T-cell (primary cell): ENCODE measurements around the gene ZRANB3. TPM values are rescaled to one million over a fixed set of nuclear protein-coding genes. Genes with fewer than 3 reads are reported as not detected.
"Not testable (repeated sequence)": the region's sequence is repeated elsewhere in the genome, so short reads cannot be mapped to it uniquely, and the experiment has no call there.

Source experiments
- ATAC-seq, 4 experiments: fragments of 200-7000 bp in 3 of 4; fragments of 150-1000 bp in 1 of 4; cut with Tn5 transposase; replicated peaks in 1 of 4; 1 replicate in 3 of 4; 2 replicates in 1 of 4; pipeline ENCODE4 v1.10.0; 2021; ENCODE audit warnings: moderate library complexity in 3 of 4, mild to moderate bottlenecking in 2 of 4, moderate number of reproducible peaks in 1 of 4
- CTCF ChIA-PET, 2 donors: fragments of 300-600 bp; sonication (Branson Sonifier 250); formaldehyde crosslinking; loops; one replicate each; lab custom pipeline; 2022; ENCODE audit warnings: antibody characterized with exemption in 2 of 2; lab: Charles Lee
- POLR2A ChIA-PET, 2 donors: fragments of 300-600 bp; sonication (Branson Sonifier 250); formaldehyde crosslinking; loops; one replicate each; lab custom pipeline; 2022; ENCODE audit warnings: antibody characterized with exemption in 2 of 2; lab: Charles Lee
- DNase-seq, 35 experiments: peaks; one replicate each; pipeline versions ENCODE4 v3.0.0 to v3.0.0-alpha.2; 2013 to 2023
- H3K27ac ChIP-seq: one replicate; pipeline ENCODE4 v1.5.1; 2013; ENCODE audit warnings: low read length
- H3K27me3 ChIP-seq, 2 experiments: replicated peaks in 1 of 2; 1 replicate in 1 of 2; 2 replicates in 1 of 2; pipeline versions ENCODE4 v1.6.1 to v1.7.0; 2013; ENCODE audit warnings: low read length in 1 of 2, mixed read lengths in 1 of 2; ENCODE audit not compliant: control insufficient read depth in 2 of 2, insufficient read depth in 2 of 2; ENCODE audit errors: extremely low read depth in 1 of 2
- H3K36me3 ChIP-seq, 2 donors: 1 replicate in 1 of 2; 2 replicates in 1 of 2; pipeline versions ENCODE4 v1.6.1 to v1.7.0; 2013; ENCODE audit warnings: low read length in 1 of 2; ENCODE audit not compliant: control insufficient read depth in 2 of 2, insufficient read depth in 1 of 2; ENCODE audit errors: extremely low read depth in 1 of 2
- H3K4me1 ChIP-seq, 2 experiments: 1 replicate in 1 of 2; 2 replicates in 1 of 2; pipeline versions ENCODE4 v1.6.1 to v1.7.0; 2013; ENCODE audit warnings: low read length in 2 of 2, mixed read lengths in 1 of 2; ENCODE audit not compliant: insufficient read depth in 2 of 2, control insufficient read depth in 1 of 2; ENCODE audit errors: extremely low read depth in 1 of 2
- H3K4me3 ChIP-seq, 2 donors: 1 replicate in 1 of 2; 2 replicates in 1 of 2; pipeline versions ENCODE4 v1.5.1 to v1.7.0; 2013; ENCODE audit warnings: mild to moderate bottlenecking in 2 of 2, low read length in 1 of 2, moderate library complexity in 1 of 2; ENCODE audit not compliant: control insufficient read depth in 1 of 2; ENCODE audit errors: extremely low read depth in 1 of 2
- H3K9me3 ChIP-seq: 2 replicates; pipeline ENCODE4 v1.7.0; 2013
- H3K27ac Mint-ChIP-seq, 2 donors: one replicate each; pipeline ENCODE4 v1.8.0; 2020 to 2021; ENCODE audit warnings: mild to moderate bottlenecking in 2 of 2, mixed read lengths in 2 of 2
- H3K27me3 Mint-ChIP-seq, 2 donors: one replicate each; pipeline ENCODE4 v1.8.0; 2021 to 2022; ENCODE audit warnings: mixed read lengths in 2 of 2
- H3K36me3 Mint-ChIP-seq: one replicate; pipeline ENCODE4 v1.8.0; 2021; ENCODE audit warnings: mixed read lengths
- H3K4me1 Mint-ChIP-seq, 3 donors: one replicate each; pipeline ENCODE4 v1.8.0; 2020 to 2022; ENCODE audit warnings: mixed read lengths in 3 of 3, mild to moderate bottlenecking in 1 of 3
- H3K4me3 Mint-ChIP-seq, 3 donors: one replicate each; pipeline ENCODE4 v1.8.0; 2020 to 2022; ENCODE audit warnings: mild to moderate bottlenecking in 3 of 3, mixed read lengths in 3 of 3, moderate library complexity in 3 of 3
- H3K9me3 Mint-ChIP-seq, 3 donors: one replicate each; pipeline ENCODE4 v1.8.0; 2020 to 2022; ENCODE audit warnings: mixed read lengths in 3 of 3
- WGBS: methylation state at CpG from one replicate; pipeline ENCODE4 v1.1.5; 2013; ENCODE audit warnings: missing lambda C conversion rate; ENCODE audit not compliant: insufficient coverage; 5-methylcytosine and 5-hydroxymethylcytosine counted together
- total RNA-seq, 35 experiments: library from RNA in 6 of 35; stranded (reverse) in 6 of 35; fragments of 120-200 nt in 1 of 35; gene quantifications; one replicate each; pipeline versions ENCODE4 v1.2.1 to v1.2.4 and lab custom pipeline; 2013 to 2026

ZRANB3 gene
- total RNA-seq, 5 donors from 2014 or later (not counting 1 experiment from before 2014, with no cell fraction given): 3.3 to 8.6 (median 5.3) TPM

DNA sequence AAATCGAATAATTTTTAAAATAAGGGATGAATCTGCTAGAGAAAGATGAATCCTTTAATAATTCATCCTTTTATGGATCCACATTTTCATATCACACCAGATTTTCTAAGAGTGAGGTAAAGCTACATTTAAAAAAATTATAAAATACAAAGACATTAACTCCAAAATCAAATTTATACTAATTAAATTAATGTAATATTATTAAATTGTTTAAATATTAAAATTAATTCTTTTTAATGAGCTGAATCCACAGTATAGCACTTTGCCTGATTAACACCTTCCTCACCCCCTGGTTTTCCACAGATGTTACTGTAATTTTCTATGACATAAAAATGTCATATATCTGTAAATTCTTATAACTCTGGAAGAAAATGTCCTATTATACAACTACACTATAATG is 26.2 kb downstream of the ZRANB3 start:
- Mint-ChIP-seq H3K4me1 (no peaks in the 10 kb centered on the region), H3K27me3 (no peaks in the 10 kb centered on the region), H3K4me3 (no peak overlapping the region), H3K36me3 (peaks cover 34% of the 10 kb centered on the region), H3K9me3 (peaks cover 5 to 16% (median 7%) of the 10 kb centered on the region in 3 donors), H3K27ac (no peak overlapping the region)
- Histone ChIP-seq H3K27ac (no peak overlapping the region), H3K4me3 (no peak overlapping the region), H3K4me1 (no peaks in the 10 kb centered on the region), H3K9me3 (no peaks in the 10 kb centered on the region), H3K27me3 (no peaks in the 10 kb centered on the region), H3K36me3 (no peaks in the 10 kb centered on the region)
- ChIA-PET CTCF (interaction anchor here in 1 of 2 donors (0.7 kb wide), 1 partner anchor 244 kb away, joined by 4 read pairs; no protein-coding TSS in a partner anchor), POLR2A (no interaction called here)
- ATAC-seq: no peak
- DNase-seq: no peak
- no CpG with 5 or more reads among the region's 1 CpG for WGBS

DNA sequence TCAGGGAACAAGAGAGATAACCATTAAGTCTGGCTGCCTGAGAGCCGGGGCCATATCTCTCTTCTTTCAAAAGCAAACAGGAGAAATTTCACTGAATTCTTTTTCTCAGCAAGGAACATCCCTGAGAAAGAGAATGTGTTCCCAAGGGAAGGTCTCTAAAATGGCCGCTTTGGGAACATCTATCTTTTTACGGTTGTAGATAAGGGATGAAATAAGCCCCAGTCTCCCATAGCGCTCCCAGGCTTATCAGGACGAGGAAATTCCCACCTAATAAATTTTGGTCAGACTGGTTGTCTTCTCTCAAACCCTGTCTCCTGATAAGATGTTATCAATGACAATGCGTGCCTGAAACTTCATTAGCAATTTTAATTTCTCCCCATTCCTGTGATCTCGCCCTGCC is 32.4 kb downstream of the ZRANB3 start:
- H3K9me3 ChIP-seq, H3K4me3 ChIP-seq, H3K4me1 Mint-ChIP-seq, DNase-seq, POLR2A ChIA-PET, ATAC-seq, H3K27ac Mint-ChIP-seq, CTCF ChIA-PET, H3K27me3 Mint-ChIP-seq, H3K4me1 ChIP-seq, H3K36me3 ChIP-seq, H3K4me3 Mint-ChIP-seq, H3K27ac ChIP-seq, H3K27me3 ChIP-seq: not testable (repeated sequence)
- peaks cover 66% of the 10 kb centered on the region for H3K36me3 Mint-ChIP-seq
- 100% methylated on average over 6 of the region's 7 CpGs for WGBS
- peaks cover 20 to 44% (median 23%) of the 10 kb centered on the region in 3 donors for H3K9me3 Mint-ChIP-seq

DNA sequence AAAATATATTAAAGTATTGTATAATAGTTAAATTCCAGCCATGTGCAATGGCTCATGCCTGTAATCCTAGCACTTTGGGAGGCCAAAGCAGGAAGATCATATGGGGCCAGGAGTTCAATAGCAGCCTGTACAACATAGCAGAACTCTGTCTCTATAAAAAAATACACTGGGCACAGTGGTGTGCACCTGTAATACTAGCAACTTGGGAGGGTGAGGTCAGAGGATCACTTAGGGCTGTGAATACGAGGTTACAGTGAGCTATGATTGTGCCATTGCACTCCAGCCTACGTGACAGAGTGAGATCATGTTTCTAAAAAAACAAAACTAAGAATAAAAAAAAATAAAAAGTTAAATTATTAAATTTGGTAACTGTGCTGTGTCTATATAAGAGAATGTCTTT is 36.1 kb downstream of the ZRANB3 start:
- Histone ChIP-seq H3K4me1 (no peaks in the 10 kb centered on the region), H3K4me3 (no peak overlapping the region), H3K9me3 (no peaks in the 10 kb centered on the region), H3K27me3 (no peaks in the 10 kb centered on the region), H3K27ac (no peak overlapping the region), H3K36me3 (no peaks in the 10 kb centered on the region)
- H3K27me3 Mint-ChIP-seq: no peaks in the 10 kb centered on the region
- peaks cover 49% of the 10 kb centered on the region for H3K36me3 Mint-ChIP-seq
- peaks cover 0 to 5% (median 0%) of the 10 kb centered on the region in 3 donors for H3K4me1 Mint-ChIP-seq
- no peak for ATAC-seq
- WGBS: no CpG with 5 or more reads among the region's 2 CpGs
- H3K4me3 Mint-ChIP-seq: no peak overlapping the region
- ChIA-PET CTCF (no interaction called here), POLR2A (no interaction called here)
- H3K9me3 Mint-ChIP-seq: peaks cover 18 to 36% (median 21%) of the 10 kb centered on the region in 3 donors
- no peak overlapping the region for H3K27ac Mint-ChIP-seq
- no peak for DNase-seq

DNA sequence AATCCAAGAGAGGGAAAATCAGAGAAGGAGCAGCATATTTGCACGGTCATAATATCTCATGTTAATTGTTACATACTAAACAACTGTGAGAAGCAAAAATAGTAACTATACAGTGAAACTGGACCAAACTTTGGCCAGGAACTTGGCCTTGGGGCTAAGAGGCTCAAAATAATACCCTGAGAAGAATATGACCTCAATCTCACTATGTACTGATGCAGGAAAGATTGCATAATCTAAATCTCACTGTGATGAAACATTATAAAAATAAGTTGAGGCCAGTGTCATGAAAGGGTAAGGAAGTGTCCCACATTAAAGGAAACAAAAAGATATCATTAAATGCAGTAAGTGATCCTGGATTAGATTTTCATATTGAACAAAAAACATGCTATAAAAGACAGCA is 36.5 kb downstream of the ZRANB3 start:
- no peak for ATAC-seq
- no peaks in the 10 kb centered on the region for H3K4me1 ChIP-seq
- peaks cover 0 to 5% (median 0%) of the 10 kb centered on the region in 3 donors for H3K4me1 Mint-ChIP-seq

DNA sequence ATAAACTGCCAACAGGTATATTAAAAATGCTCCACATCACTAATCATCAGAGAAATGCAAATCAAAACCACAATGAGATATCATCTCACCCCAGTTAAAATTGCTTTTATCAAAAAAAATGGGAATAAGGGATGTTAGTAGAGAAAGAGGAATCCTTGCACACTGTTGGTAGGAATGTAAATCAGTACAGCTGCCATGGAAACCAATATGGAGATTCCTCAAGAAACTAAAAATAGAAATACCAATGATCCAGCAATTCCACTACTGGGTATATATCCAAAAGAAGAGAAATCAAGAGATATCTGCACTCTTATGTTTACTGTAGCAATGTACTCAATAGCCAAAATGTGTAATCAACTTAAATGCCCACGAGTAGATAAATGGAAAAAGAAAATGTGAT is 40.6 kb downstream of the ZRANB3 start:
- CTCF ChIA-PET: no interaction called here
- DNase-seq: no peak
- Histone ChIP-seq H3K36me3 (no peaks in the 10 kb centered on the region), H3K27me3 (no peaks in the 10 kb centered on the region), H3K4me3 (no peak overlapping the region), H3K4me1 (no peaks in the 10 kb centered on the region), H3K27ac (no peak overlapping the region), H3K9me3 (peaks cover 3% of the 10 kb centered on the region)
- H3K4me1 Mint-ChIP-seq: peaks cover 0 to 5% (median 0%) of the 10 kb centered on the region in 3 donors
- ATAC-seq: no peak
- H3K27me3 Mint-ChIP-seq: no peaks in the 10 kb centered on the region
- no peak overlapping the region for H3K27ac Mint-ChIP-seq
- no peak overlapping the region for H3K4me3 Mint-ChIP-seq
- H3K36me3 Mint-ChIP-seq: peaks cover 58% of the 10 kb centered on the region
- POLR2A ChIA-PET: no interaction called here
- no CpG with 5 or more reads among the region's 1 CpG for WGBS
- H3K9me3 Mint-ChIP-seq: peaks cover 4 to 18% (median 11%) of the 10 kb centered on the region in 3 donors

More for the DNA sequence above, 36.5 kb downstream of the ZRANB3 start:
- Histone ChIP-seq H3K4me3 (no peak overlapping the region), H3K27me3 (no peaks in the 10 kb centered on the region), H3K36me3 (no peaks in the 10 kb centered on the region), H3K9me3 (no peaks in the 10 kb centered on the region), H3K27ac (no peak overlapping the region)
- POLR2A ChIA-PET: interaction anchor here in 1 of 2 donors (0.6 kb wide), 1 partner anchor 115 kb away, joined by 3 read pairs; no protein-coding TSS in a partner anchor
- WGBS: no CpG with 5 or more reads among the region's 1 CpG
- DNase-seq: no peak
- no peaks in the 10 kb centered on the region for H3K27me3 Mint-ChIP-seq
- CTCF ChIA-PET: no interaction called here
- H3K4me3 Mint-ChIP-seq: no peak overlapping the region
- no peak overlapping the region for H3K27ac Mint-ChIP-seq
- H3K36me3 Mint-ChIP-seq: peaks cover 49% of the 10 kb centered on the region
- peaks cover 14 to 32% (median 19%) of the 10 kb centered on the region in 3 donors for H3K9me3 Mint-ChIP-seq

DNA sequence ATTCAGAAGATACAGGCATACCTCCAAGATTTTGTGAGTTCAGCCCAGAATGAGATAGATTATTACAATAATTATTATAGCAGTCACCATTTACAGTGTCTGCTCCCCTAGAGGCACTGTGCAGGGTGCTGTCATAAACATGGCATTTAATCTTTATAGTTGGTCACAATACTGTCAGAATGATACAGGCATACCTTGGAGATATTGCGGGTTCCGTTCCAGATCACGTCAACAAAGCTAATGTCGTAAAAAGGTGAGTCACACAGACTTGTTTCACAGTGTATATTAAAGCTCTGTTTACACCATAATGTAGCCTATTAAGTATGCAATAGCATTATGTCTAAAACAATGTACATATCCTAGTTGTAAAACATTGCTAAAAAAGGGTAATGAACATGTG is 45.6 kb downstream of the ZRANB3 start:
- no peak overlapping the region for H3K27ac ChIP-seq

DNA sequence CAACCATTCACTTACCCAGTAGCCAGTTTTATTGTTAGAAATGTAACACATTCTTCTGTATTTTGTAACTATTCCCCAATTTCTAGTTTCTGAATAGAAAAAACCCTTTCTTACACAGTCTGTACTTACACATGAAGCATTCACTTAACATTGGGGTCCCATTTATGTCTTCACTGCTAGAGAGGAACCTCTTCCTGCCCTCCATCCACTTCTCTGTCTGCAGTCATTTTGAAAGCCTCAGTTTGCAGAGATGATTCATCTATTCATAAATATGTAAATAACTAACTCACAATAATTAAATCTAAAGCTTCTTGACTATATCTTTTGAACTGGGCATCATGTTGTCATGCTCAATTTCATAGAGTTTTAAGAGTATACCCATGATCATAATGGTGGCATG is 55.9 kb downstream of the ZRANB3 start:
- H3K9me3 Mint-ChIP-seq: no peaks in the 10 kb centered on the region
- DNase-seq: no peak
- no peak for ATAC-seq
- no peaks in the 10 kb centered on the region for H3K36me3 Mint-ChIP-seq
- ChIA-PET POLR2A (no interaction called here), CTCF (interaction anchor here in 1 of 2 donors (4.9 kb wide), 1 partner anchor 234 kb away, joined by 29 read pairs; no protein-coding TSS in a partner anchor)
- H3K4me3 Mint-ChIP-seq: no peak overlapping the region
- H3K27me3 ChIP-seq: no peaks in the 10 kb centered on the region
- no peaks in the 10 kb centered on the region for H3K9me3 ChIP-seq
- H3K36me3 ChIP-seq: no peaks in the 10 kb centered on the region
- H3K4me3 ChIP-seq: no peak overlapping the region
- no peak overlapping the region for H3K27ac ChIP-seq
- no peaks in the 10 kb centered on the region for H3K4me1 Mint-ChIP-seq
- H3K27ac Mint-ChIP-seq: no peak overlapping the region
- H3K4me1 ChIP-seq: no peaks in the 10 kb centered on the region
- H3K27me3 Mint-ChIP-seq: no peaks in the 10 kb centered on the region

More for the DNA sequence above, 45.6 kb downstream of the ZRANB3 start:
- Mint-ChIP-seq H3K27me3 (no peaks in the 10 kb centered on the region), H3K4me3 (no peak overlapping the region), H3K9me3 (peaks cover 4 to 10% (median 4%) of the 10 kb centered on the region in 3 donors), H3K27ac (no peak overlapping the region), H3K4me1 (no peaks in the 10 kb centered on the region), H3K36me3 (peaks cover 47% of the 10 kb centered on the region)
- Histone ChIP-seq H3K36me3 (no peaks in the 10 kb centered on the region), H3K4me3 (no peak overlapping the region), H3K4me1 (no peaks in the 10 kb centered on the region), H3K27me3 (no peaks in the 10 kb centered on the region), H3K9me3 (peaks cover 7% of the 10 kb centered on the region)
- ChIA-PET POLR2A (no interaction called here), CTCF (no interaction called here)
- ATAC-seq (no peak), DNase-seq (no peak)
- WGBS: no CpG with 5 or more reads among the region's 4 CpGs
